Measurements from ENCODE around the gene SND1.

SND1 gene

GRCh38 chr7:127690337-127690736 is 38.3 kb downstream of the SND1 start:
- DNase-seq, result no peak

GRCh38 chr7:127690806-127691205 is 38.8 kb downstream of the SND1 start:
- no peak for DNase-seq

GRCh38 chr7:127692200-127692599 is 40.2 kb downstream of the SND1 start:
- DNase-seq, result no peak

GRCh38 chr7:127699853-127700252 is 47.9 kb downstream of the SND1 start:
- DNase-seq, result no peak

GRCh38 chr7:127702052-127702652 is 50.2 kb downstream of the SND1 start:
- no peak for DNase-seq

GRCh38 chr7:127702938-127703337 is 50.9 kb downstream of the SND1 start:
- no peak for DNase-seq

- DNase-seq, result no peak
Observed at GRCh38 chr7:127704211-127704610, 52.2 kb downstream of the SND1 start.

- no peak for DNase-seq
Observed at GRCh38 chr7:127705461-127705959, 53.5 kb downstream of the SND1 start.

- DNase-seq, result no peak
Observed at GRCh38 chr7:127706766-127707165, 54.8 kb downstream of the SND1 start.

GRCh38 chr7:127708201-127708600 is 56.2 kb downstream of the SND1 start:
- DNase-seq, result no peak

- DNase-seq, result peak; percentile 68 to 73
Observed at GRCh38 chr7:127708788-127709187, 56.8 kb downstream of the SND1 start.

GRCh38 chr7:127710635-127711034 is 58.6 kb downstream of the SND1 start:
- no peak for DNase-seq

GRCh38 chr7:127711872-127712271 is 59.9 kb downstream of the SND1 start:
- no peak for DNase-seq

GRCh38 chr7:127713006-127713405 is 61.0 kb downstream of the SND1 start:
- no peak for DNase-seq

GRCh38 chr7:127713758-127714157 is 61.8 kb downstream of the SND1 start:
- no peak for DNase-seq

GRCh38 chr7:127715272-127715671 is 63.3 kb downstream of the SND1 start:
- DNase-seq, result no peak

GRCh38 chr7:127715901-127716300 is 63.9 kb downstream of the SND1 start:
- no peak for DNase-seq

GRCh38 chr7:127717502-127718339 is 65.7 kb downstream of the SND1 start:
- no peak for DNase-seq

GRCh38 chr7:127718340-127718679 is 66.3 kb downstream of the SND1 start:
- DNase-seq, result no peak

- no peak for DNase-seq
Observed at GRCh38 chr7:127726476-127726875, 74.5 kb downstream of the SND1 start.

GRCh38 chr7:127730658-127731276 is 78.8 kb downstream of the SND1 start:
- no peak for DNase-seq

- no peak for DNase-seq
Observed at GRCh38 chr7:127731431-127732080, 79.6 kb downstream of the SND1 start.

GRCh38 chr7:127732306-127732705 is 80.3 kb downstream of the SND1 start:
- DNase-seq, result no peak

- DNase-seq, result no peak
Observed at GRCh38 chr7:127733986-127734385, 82.0 kb downstream of the SND1 start.
